ENCODE data around the gene PRKD2. TPM values are rescaled to one million over a fixed set of nuclear protein-coding genes. Genes with fewer than 3 reads are reported as not detected.

PRKD2 gene
- total RNA-seq, 2 experiments from 2014 or later: 78.8 to 84.4 TPM

- no peaks in the 10 kb centered on the region for H3K27me3 Mint-ChIP-seq
These were observed 12.8 kb upstream of the PRKD2 start for GRCh38 chr19:46729696-46730095.

GRCh38 chr19:46728693-46729339 is 11.9 kb upstream of the PRKD2 start:
- H3K27ac Mint-ChIP-seq: no peak overlapping the region
- no peaks in the 10 kb centered on the region for H3K9me3 Mint-ChIP-seq
- POLR2A ChIA-PET: interaction anchor here (0.5 to 1.3 kb wide), 2 partner anchors 54 to 128 kb away, joined by 3 read pairs; partner anchors contain the start of gene CALM3
- no peak overlapping the region for H3K4me3 Mint-ChIP-seq
- peaks cover 51% of the 10 kb centered on the region for H3K36me3 Mint-ChIP-seq
- peak; percentile 82 for DNase-seq
- H3K4me1 Mint-ChIP-seq (ENCODE audit: low read depth): peaks cover 18% of the 10 kb centered on the region
- H3K27me3 Mint-ChIP-seq: no peaks in the 10 kb centered on the region
- CTCF ChIA-PET: interaction anchor here (0.8 to 6.4 kb wide), 31 partner anchors 9 to 199 kb away, joined by 3 to 121 read pairs (median 5); partner anchors contain the start of genes CALM3, DACT3, FKRP and PRKD2
- intact Hi-C loops (cut with micrococcal nuclease): loop anchor here (1.0 kb wide), 1 partner anchor 25 kb away; no protein-coding TSS in a partner anchor

More at GRCh38 chr19:46729696-46730095, 12.8 kb upstream of the PRKD2 start:
- H3K4me3 Mint-ChIP-seq: no peak overlapping the region
- ChIA-PET POLR2A (interaction anchor here (1.3 kb wide), 1 partner anchor 129 kb away, joined by 3 read pairs; the partner anchor contains the start of gene CALM3), CTCF (interaction anchor here (0.6 to 6.4 kb wide), 17 partner anchors 8 to 283 kb away, joined by 3 to 121 read pairs (median 7); partner anchors contain the start of genes FKRP and PRKD2)
- DNase-seq: no peak
- no peaks in the 10 kb centered on the region for H3K9me3 Mint-ChIP-seq
- H3K36me3 Mint-ChIP-seq: peaks cover 48% of the 10 kb centered on the region
- H3K27ac Mint-ChIP-seq: no peak overlapping the region
- intact Hi-C loops (cut with micrococcal nuclease): no loop called here
- H3K4me1 Mint-ChIP-seq (ENCODE audit: low read depth): peaks cover 18% of the 10 kb centered on the region

- H3K27me3 Mint-ChIP-seq: no peaks in the 10 kb centered on the region
- H3K4me1 Mint-ChIP-seq (ENCODE audit: low read depth): peaks cover 18% of the 10 kb centered on the region
- intact Hi-C loops (cut with micrococcal nuclease): loop anchor here (1.0 kb wide), 1 partner anchor 24 kb away; no protein-coding TSS in a partner anchor
- H3K9me3 Mint-ChIP-seq: no peaks in the 10 kb centered on the region
- ChIA-PET POLR2A (interaction anchor here (0.5 kb wide), 1 partner anchor 54 kb away, joined by 3 read pairs; no protein-coding TSS in a partner anchor), CTCF (interaction anchor here (0.8 to 6.4 kb wide), 27 partner anchors 9 to 189 kb away, joined by 3 to 121 read pairs (median 5); partner anchors contain the start of genes CALM3, DACT3, FKRP and PRKD2)
- no peak for DNase-seq
- H3K27ac Mint-ChIP-seq: no peak overlapping the region
- H3K36me3 Mint-ChIP-seq: peaks cover 48% of the 10 kb centered on the region
- no peak overlapping the region for H3K4me3 Mint-ChIP-seq
These were observed 11.3 kb upstream of the PRKD2 start for GRCh38 chr19:46728208-46728607.

GRCh38 chr19:46727757-46728156 is 10.8 kb upstream of the PRKD2 start:
- no peak overlapping the region for H3K27ac Mint-ChIP-seq
- no peak for DNase-seq
- H3K27me3 Mint-ChIP-seq: no peaks in the 10 kb centered on the region
- H3K9me3 Mint-ChIP-seq: no peaks in the 10 kb centered on the region
- peaks cover 18% of the 10 kb centered on the region for H3K4me1 Mint-ChIP-seq (ENCODE audit: low read depth)
- intact Hi-C loops (cut with micrococcal nuclease): loop anchor here (1.0 kb wide), 1 partner anchor 23 kb away; no protein-coding TSS in a partner anchor
- H3K36me3 Mint-ChIP-seq: peaks cover 45% of the 10 kb centered on the region
- POLR2A ChIA-PET: no interaction called here
- no peak overlapping the region for H3K4me3 Mint-ChIP-seq
- CTCF ChIA-PET: interaction anchor here (0.9 to 6.4 kb wide), 19 partner anchors 10 to 126 kb away, joined by 3 to 121 read pairs (median 8); partner anchors contain the start of genes CALM3, DACT3, FKRP and PRKD2

- peaks cover 46% of the 10 kb centered on the region for H3K36me3 Mint-ChIP-seq
- H3K27me3 Mint-ChIP-seq: no peaks in the 10 kb centered on the region
- no peak overlapping the region for H3K27ac Mint-ChIP-seq
- H3K4me3 Mint-ChIP-seq: no peak overlapping the region
- intact Hi-C loops (cut with micrococcal nuclease): no loop called here
- peaks cover 17% of the 10 kb centered on the region for H3K4me1 Mint-ChIP-seq (ENCODE audit: low read depth)
- ChIA-PET CTCF (interaction anchor here (1.0 to 6.4 kb wide), 3 partner anchors 12 to 23 kb away, joined by 3 to 121 read pairs (median 3); no protein-coding TSS in a partner anchor), POLR2A (interaction anchor here (0.6 kb wide), 1 partner anchor 21 kb away, joined by 4 read pairs; no protein-coding TSS in a partner anchor)
- no peak for DNase-seq
- no peaks in the 10 kb centered on the region for H3K9me3 Mint-ChIP-seq
These were observed 10.1 kb upstream of the PRKD2 start for GRCh38 chr19:46726971-46727501.

GRCh38 chr19:46726551-46726950 is 9.6 kb upstream of the PRKD2 start:
- H3K4me3 Mint-ChIP-seq: no peak overlapping the region
- no peaks in the 10 kb centered on the region for H3K27me3 Mint-ChIP-seq
- POLR2A ChIA-PET: interaction anchor here (0.6 kb wide), 1 partner anchor 21 kb away, joined by 4 read pairs; no protein-coding TSS in a partner anchor

GRCh38 chr19:46725859-46726393 is 9.0 kb upstream of the PRKD2 start:
- Mint-ChIP-seq H3K36me3 (peaks cover 47% of the 10 kb centered on the region), H3K4me1 (ENCODE audit: low read depth) (peaks cover 8% of the 10 kb centered on the region), H3K9me3 (no peaks in the 10 kb centered on the region), H3K27ac (no peak overlapping the region), H3K4me3 (no peak overlapping the region), H3K27me3 (no peaks in the 10 kb centered on the region)
- DNase-seq: no peak
- CTCF ChIA-PET: interaction anchor here (1.0 to 6.4 kb wide), 3 partner anchors 11 to 22 kb away, joined by 3 to 121 read pairs (median 5); no protein-coding TSS in a partner anchor
- intact Hi-C loops (cut with micrococcal nuclease): no loop called here
- POLR2A ChIA-PET: no interaction called here

More at GRCh38 chr19:46726551-46726950, 9.6 kb upstream of the PRKD2 start:
- H3K4me1 Mint-ChIP-seq (ENCODE audit: low read depth): peaks cover 13% of the 10 kb centered on the region
- CTCF ChIA-PET: interaction anchor here (1.0 to 6.4 kb wide), 3 partner anchors 11 to 22 kb away, joined by 3 to 121 read pairs (median 3); no protein-coding TSS in a partner anchor
- no peak for DNase-seq
- H3K36me3 Mint-ChIP-seq: peaks cover 45% of the 10 kb centered on the region
- no peaks in the 10 kb centered on the region for H3K9me3 Mint-ChIP-seq
- intact Hi-C loops (cut with micrococcal nuclease): no loop called here
- no peak overlapping the region for H3K27ac Mint-ChIP-seq

GRCh38 chr19:46725036-46725820 is 8.3 kb upstream of the PRKD2 start:
- H3K36me3 Mint-ChIP-seq: peaks cover 48% of the 10 kb centered on the region
- H3K9me3 Mint-ChIP-seq: no peaks in the 10 kb centered on the region
- CTCF ChIA-PET: interaction anchor here (1.3 kb wide), 1 partner anchor 21 kb away, joined by 5 read pairs; no protein-coding TSS in a partner anchor
- H3K27me3 Mint-ChIP-seq: no peaks in the 10 kb centered on the region
- H3K4me1 Mint-ChIP-seq (ENCODE audit: low read depth): peaks cover 9% of the 10 kb centered on the region
- POLR2A ChIA-PET: no interaction called here
- H3K27ac Mint-ChIP-seq: no peak overlapping the region
- H3K4me3 Mint-ChIP-seq: no peak overlapping the region
- no peak for DNase-seq
- intact Hi-C loops (cut with micrococcal nuclease): no loop called here

- Mint-ChIP-seq H3K4me1 (ENCODE audit: low read depth) (peaks cover 10% of the 10 kb centered on the region), H3K27ac (no peak overlapping the region), H3K9me3 (no peaks in the 10 kb centered on the region), H3K27me3 (no peaks in the 10 kb centered on the region), H3K36me3 (peaks cover 51% of the 10 kb centered on the region), H3K4me3 (no peak overlapping the region)
- no peak for DNase-seq
- ChIA-PET CTCF (interaction anchor here (1.3 kb wide), 1 partner anchor 20 kb away, joined by 5 read pairs; no protein-coding TSS in a partner anchor), POLR2A (no interaction called here)
- intact Hi-C loops (cut with micrococcal nuclease): no loop called here
These were observed 7.6 kb upstream of the PRKD2 start for GRCh38 chr19:46724468-46724867.

- H3K4me3 Mint-ChIP-seq: no peak overlapping the region
- no peak overlapping the region for H3K27ac Mint-ChIP-seq
- no peaks in the 10 kb centered on the region for H3K27me3 Mint-ChIP-seq
- H3K9me3 Mint-ChIP-seq: no peaks in the 10 kb centered on the region
- POLR2A ChIA-PET: interaction anchor here (0.7 to 1.5 kb wide), 2 partner anchors 9 to 105 kb away, joined by 3 to 4 read pairs; no protein-coding TSS in a partner anchor
- H3K36me3 Mint-ChIP-seq: peaks cover 50% of the 10 kb centered on the region
- CTCF ChIA-PET: interaction anchor here (1.3 kb wide), 1 partner anchor 19 kb away, joined by 6 read pairs; no protein-coding TSS in a partner anchor
- peaks cover 17% of the 10 kb centered on the region for H3K4me1 Mint-ChIP-seq (ENCODE audit: low read depth)
- no peak for DNase-seq
- intact Hi-C loops (cut with micrococcal nuclease): no loop called here
These were observed 6.6 kb upstream of the PRKD2 start for GRCh38 chr19:46723471-46723870.

- CTCF ChIA-PET: interaction anchor here (1.3 kb wide), 1 partner anchor 19 kb away, joined by 6 read pairs; no protein-coding TSS in a partner anchor
- no peak for DNase-seq
- intact Hi-C loops (cut with micrococcal nuclease): no loop called here
- peaks cover 22% of the 10 kb centered on the region for H3K4me1 Mint-ChIP-seq (ENCODE audit: low read depth)
- H3K4me3 Mint-ChIP-seq: no peak overlapping the region
- POLR2A ChIA-PET: interaction anchor here (0.7 to 1.5 kb wide), 2 partner anchors 9 to 104 kb away, joined by 3 to 4 read pairs; no protein-coding TSS in a partner anchor
- no peaks in the 10 kb centered on the region for H3K9me3 Mint-ChIP-seq
- H3K36me3 Mint-ChIP-seq: peaks cover 49% of the 10 kb centered on the region
- no peaks in the 10 kb centered on the region for H3K27me3 Mint-ChIP-seq
- H3K27ac Mint-ChIP-seq: no peak overlapping the region
These were observed 6.1 kb upstream of the PRKD2 start for GRCh38 chr19:46723023-46723461.
